Naive thymus-derived CD8-positive, alpha-beta T cell (primary cell): ENCODE results near the gene CTSE. TPM values are rescaled to one million over a fixed set of nuclear protein-coding genes. Genes with fewer than 3 reads are reported as not detected.
"Not testable (repeated sequence)": the region's sequence is repeated elsewhere in the genome, so short reads cannot be mapped to it uniquely, and the experiment has no call there.

Experiments
- ATAC-seq, 2 donors: fragments of 150-1000 bp; cut with Tn5 transposase in 1 of 2; sonication (Bioruptor Pico), chemical (Tn5 transposase) in 1 of 2; 1 replicate in 1 of 2; 2 replicates in 1 of 2; pipeline ENCODE4 v1.10.0; 2021; ENCODE audit warnings: mild to moderate bottlenecking in 2 of 2, moderate library complexity in 2 of 2
- POLR2A ChIA-PET: fragments of 350-600 bp; sonication (Branson Sonifier 250); formaldehyde crosslinking; loops from one replicate; lab custom pipeline; 2021; ENCODE audit warnings: antibody characterized with exemption; lab: Charles Lee
- DNase-seq, 10 donors: peaks; one replicate each; pipeline versions ENCODE4 v3.0.0 to v3.0.0-alpha.2; 2020 to 2022
- H3K27ac Mint-ChIP-seq, 10 donors: one replicate each; pipeline ENCODE4 v1.8.0; 2020 to 2022; ENCODE audit warnings: mild to moderate bottlenecking in 10 of 10, mixed read lengths in 10 of 10, moderate library complexity in 4 of 10, inconsistent platforms in 1 of 10
- H3K27me3 Mint-ChIP-seq, 5 donors: one replicate each; pipeline ENCODE4 v1.8.0; 2021 to 2022; ENCODE audit warnings: mixed read lengths in 5 of 5
- H3K36me3 Mint-ChIP-seq, 3 donors: one replicate each; pipeline ENCODE4 v1.8.0; 2020 to 2022; ENCODE audit warnings: mixed read lengths in 3 of 3, mild to moderate bottlenecking in 2 of 3, inconsistent platforms in 1 of 3
- H3K4me1 Mint-ChIP-seq, 4 donors: one replicate each; pipeline ENCODE4 v1.8.0; 2021 to 2022; ENCODE audit warnings: mixed read lengths in 4 of 4
- H3K4me3 Mint-ChIP-seq, 10 donors: one replicate each; pipeline ENCODE4 v1.8.0; 2020 to 2022; ENCODE audit warnings: mild to moderate bottlenecking in 10 of 10, mixed read lengths in 10 of 10, moderate library complexity in 6 of 10, inconsistent platforms in 1 of 10
- H3K9me3 Mint-ChIP-seq, 9 donors: one replicate each; pipeline ENCODE4 v1.8.0; 2020 to 2022; ENCODE audit warnings: mixed read lengths in 9 of 9, mild to moderate bottlenecking in 3 of 9, inconsistent platforms in 1 of 9, moderate library complexity in 1 of 9
- polyA plus RNA-seq, 3 donors: library from polyadenylated mRNA; unstranded; fragments of 300-500 nt; fragmentation: Illumina TruSeq; gene quantifications; one replicate each; pipeline ENCODE4 v1.2.3, GENCODE V29; 2021
- total RNA-seq, 8 experiments: library from RNA in 2 of 8; stranded (reverse) in 2 of 8; gene quantifications; one replicate each; pipeline ENCODE4 v1.2.3 and lab custom pipeline; 2021 to 2026

The CTSE gene
- total and polyA plus RNA-seq, 5 experiments from 2014 or later = not detected

- Mint-ChIP-seq H3K27me3 (peaks cover 0 to 14% (median 3%) of the 10 kb centered on the region in 5 donors), H3K27ac (peak overlapping the region in 1 of 10 donors; percentile 67), H3K4me3 (no peak overlapping the region), H3K36me3 (no peaks in the 10 kb centered on the region), H3K9me3 (no peaks in the 10 kb centered on the region), H3K4me1 (peaks cover 0 to 9% (median 3%) of the 10 kb centered on the region in 4 donors)
- DNase-seq (no peak), ATAC-seq (no peak)
- POLR2A ChIA-PET = no interaction called here
Observed at GRCh38 chr1:206005234-206005633, 18.5 kb downstream of the CTSE start.

- Mint-ChIP-seq H3K9me3 (no peaks in the 10 kb centered on the region), H3K27ac (peak overlapping the region in 1 of 10 donors; percentile 24), H3K4me1 (peaks cover 0 to 9% (median 3%) of the 10 kb centered on the region in 4 donors), H3K27me3 (peaks cover 0 to 14% (median 3%) of the 10 kb centered on the region in 5 donors), H3K36me3 (no peaks in the 10 kb centered on the region), H3K4me3 (no peak overlapping the region)
- no peak for ATAC-seq
- DNase-seq = no peak
- POLR2A ChIA-PET = no interaction called here
Observed at GRCh38 chr1:206004826-206005225, 18.9 kb downstream of the CTSE start.

- no peaks in the 10 kb centered on the region for H3K36me3 Mint-ChIP-seq
- H3K27me3 Mint-ChIP-seq = peaks cover 0 to 14% (median 3%) of the 10 kb centered on the region in 5 donors
- POLR2A ChIA-PET = no interaction called here
- H3K4me1 Mint-ChIP-seq = peaks cover 0 to 9% (median 3%) of the 10 kb centered on the region in 4 donors
- H3K27ac Mint-ChIP-seq = peak overlapping the region in 1 of 10 donors; percentile 24
- no peak for ATAC-seq
- H3K9me3 Mint-ChIP-seq = no peaks in the 10 kb centered on the region
- no peak overlapping the region for H3K4me3 Mint-ChIP-seq
- DNase-seq = no peak
Observed at GRCh38 chr1:206003854-206004800, 19.6 kb downstream of the CTSE start.

- ATAC-seq (no peak), DNase-seq (no peak)
- Mint-ChIP-seq H3K4me3 (no peak within 1 kb of the TSS), H3K27ac (no peak within 1 kb of the TSS), H3K9me3 (no peaks in the 10 kb centered on the region), H3K27me3 (peaks cover 0 to 14% (median 3%) of the 10 kb centered on the region in 5 donors), H3K4me1 (peaks cover 0 to 9% (median 3%) of the 10 kb centered on the region in 4 donors), H3K36me3 (no peaks in the 10 kb centered on the region)
- POLR2A ChIA-PET = no interaction called here
Observed at GRCh38 chr1:206002871-206003801, 20.6 kb downstream of the CTSE start, which contains the start of gene RAB7B. RAB7B (minus strand) TSS chr1:206003395; CDS start chr1:205994135, 9,260 bp downstream.

- no peak for DNase-seq
- H3K4me3 Mint-ChIP-seq = no peak overlapping the region
- H3K27ac Mint-ChIP-seq = no peak overlapping the region
- H3K27me3 Mint-ChIP-seq = peaks cover 0 to 19% (median 3%) of the 10 kb centered on the region in 5 donors
- no peaks in the 10 kb centered on the region for H3K36me3 Mint-ChIP-seq
- POLR2A ChIA-PET = no interaction called here
- peaks cover 0 to 9% (median 3%) of the 10 kb centered on the region in 4 donors for H3K4me1 Mint-ChIP-seq
- no peaks in the 10 kb centered on the region for H3K9me3 Mint-ChIP-seq
- ATAC-seq = no peak
Observed at GRCh38 chr1:206002160-206002559, 21.5 kb downstream of the CTSE start.

- peak overlapping the region in 1 of 10 donors; percentile 74 for H3K27ac Mint-ChIP-seq
- H3K4me1 Mint-ChIP-seq = peaks cover 0 to 9% (median 3%) of the 10 kb centered on the region in 4 donors
- DNase-seq = no peak
- no peaks in the 10 kb centered on the region for H3K36me3 Mint-ChIP-seq
- no peak overlapping the region for H3K4me3 Mint-ChIP-seq
- no peaks in the 10 kb centered on the region for H3K9me3 Mint-ChIP-seq
- ATAC-seq = no peak
- peaks cover 0 to 20% (median 3%) of the 10 kb centered on the region in 5 donors for H3K27me3 Mint-ChIP-seq
- POLR2A ChIA-PET = no interaction called here
Observed at GRCh38 chr1:206001476-206001888, 22.2 kb downstream of the CTSE start.

GRCh38 chr1:206000641-206001339, 22.9 kb downstream of the CTSE start:
- no peak overlapping the region for H3K27ac Mint-ChIP-seq
- H3K4me3 Mint-ChIP-seq = no peak overlapping the region
- POLR2A ChIA-PET = no interaction called here
- peaks cover 0 to 7% (median 3%) of the 10 kb centered on the region in 4 donors for H3K4me1 Mint-ChIP-seq
- DNase-seq = no peak
- H3K9me3 Mint-ChIP-seq = no peaks in the 10 kb centered on the region
- H3K27me3 Mint-ChIP-seq = peaks cover 0 to 14% (median 2%) of the 10 kb centered on the region in 5 donors
- no peak for ATAC-seq
- no peaks in the 10 kb centered on the region for H3K36me3 Mint-ChIP-seq

- H3K4me1 Mint-ChIP-seq = peaks cover 0 to 4% (median 0%) of the 10 kb centered on the region in 4 donors
- H3K4me3 Mint-ChIP-seq = no peak overlapping the region
- H3K36me3 Mint-ChIP-seq = no peaks in the 10 kb centered on the region
- POLR2A ChIA-PET = no interaction called here
- H3K9me3 Mint-ChIP-seq = no peaks in the 10 kb centered on the region
- ATAC-seq = no peak
- H3K27ac Mint-ChIP-seq = no peak overlapping the region
- DNase-seq = no peak
- peaks cover 0 to 7% (median 2%) of the 10 kb centered on the region in 5 donors for H3K27me3 Mint-ChIP-seq
Observed at GRCh38 chr1:205998457-205999241, 25.0 kb downstream of the CTSE start.

- H3K9me3 Mint-ChIP-seq, ATAC-seq, H3K4me1 Mint-ChIP-seq, H3K27ac Mint-ChIP-seq, POLR2A ChIA-PET, DNase-seq, H3K4me3 Mint-ChIP-seq, H3K36me3 Mint-ChIP-seq: not testable (repeated sequence)
- H3K27me3 Mint-ChIP-seq = peaks cover 0 to 10% (median 4%) of the 10 kb centered on the region in 5 donors
Observed at GRCh38 chr1:205996641-205997040, 27.1 kb downstream of the CTSE start.

GRCh38 chr1:205994346-205994745, 29.3 kb downstream of the CTSE start:
- POLR2A ChIA-PET = no interaction called here
- H3K27me3 Mint-ChIP-seq = peaks cover 4 to 16% (median 9%) of the 10 kb centered on the region in 5 donors
- no peak overlapping the region for H3K4me3 Mint-ChIP-seq
- ATAC-seq (no peak), DNase-seq (no peak)
- no peak overlapping the region for H3K27ac Mint-ChIP-seq
- H3K4me1 Mint-ChIP-seq = no peaks in the 10 kb centered on the region
- H3K36me3 Mint-ChIP-seq = no peaks in the 10 kb centered on the region
- no peaks in the 10 kb centered on the region for H3K9me3 Mint-ChIP-seq

- Mint-ChIP-seq H3K4me3 (no peak overlapping the region), H3K9me3 (no peaks in the 10 kb centered on the region), H3K27ac (no peak overlapping the region), H3K4me1 (no peaks in the 10 kb centered on the region), H3K36me3 (no peaks in the 10 kb centered on the region), H3K27me3 (peaks cover 4 to 16% (median 9%) of the 10 kb centered on the region in 5 donors)
- DNase-seq (no peak), ATAC-seq (no peak)
- POLR2A ChIA-PET = no interaction called here
Observed at GRCh38 chr1:205993068-205993467, 30.6 kb downstream of the CTSE start.
